HCT116 (cell line): ENCODE measurements around the gene KLK12. TPM values are rescaled to one million over a fixed set of nuclear protein-coding genes. Genes with fewer than 3 reads are reported as not detected.

Experiments used
- ATAC-seq: fragments of 200-7000 bp; cut with Tn5 transposase; 2 replicates; pipeline ENCODE4 v1.9.1; 2020; ENCODE audit warnings: mild to moderate bottlenecking, moderate library complexity
- BruUV-seq: library from RNA; stranded (reverse); fragments of 400-500 nt; replicated peaks from 2 replicates; lab custom pipeline; 2021; lab: Mats Ljungman, UMichigan
- CTCF ChIA-PET: fragments of 300-600 bp; sonication (Branson Sonifier 250); formaldehyde crosslinking; loops from one replicate; lab custom pipeline; 2021; ENCODE audit warnings: antibody characterized with exemption; lab: Charles Lee
- POLR2A ChIA-PET: fragments of 300-600, 350-600 bp; sonication (Branson Sonifier 250); formaldehyde crosslinking; loops from one replicate; lab custom pipeline; 2021; ENCODE audit warnings: antibody characterized with exemption; lab: Charles Lee
- RAD21 ChIA-PET, 2 experiments: fragments of 300-600 bp; sonication (Branson Sonifier 250); formaldehyde crosslinking; loops; one replicate each; lab custom pipeline; 2023; ENCODE audit warnings: low total read pairs in 2 of 2; ENCODE audit not compliant: uncharacterized antibody in 2 of 2, unreplicated experiment in 2 of 2, low non-redundant PET in 1 of 2; lab: Charles Lee
- DNase-seq: peaks from one replicate; pipeline ENCODE4 v3.0.0-alpha.2; 2010; ENCODE audit warnings: low read depth, low spot score
- H2AFZ ChIP-seq: fragments of 200-600 bp; shearing (Covaris generic), sonication (generic); 2 replicates; pipeline ENCODE4 v1.6.1; 2017; ENCODE audit warnings: low read depth, mixed run types, mixed read lengths, antibody characterized with exemption, low read length; ENCODE audit not compliant: poor library complexity, severe bottlenecking
- H3K27ac ChIP-seq: 2 replicates; pipeline ENCODE4 v1.5.1; 2012; ENCODE audit warnings: low read depth, low read length
- H3K27me3 ChIP-seq: fragments of 200-600 bp; sonication (generic); 2 replicates; pipeline ENCODE4 v1.6.1; 2016; ENCODE audit warnings: mixed run types, low read length, mixed read lengths; ENCODE audit not compliant: insufficient read depth
- H3K36me3 ChIP-seq, 2 experiments: fragments of 200-500 bp in 1 of 2; fragments of 200-600 bp in 1 of 2; sonication (Bioruptor generic) in 1 of 2; sonication (generic) in 1 of 2; 2 replicates each; pipeline versions ENCODE4 v1.5.1 to v1.6.1; 2014 to 2016; ENCODE audit warnings: low read length in 2 of 2, inconsistent platforms in 1 of 2, mixed read lengths in 1 of 2, mixed run types in 1 of 2; ENCODE audit not compliant: insufficient read depth in 2 of 2, control insufficient read depth in 1 of 2
- H3K4me1 ChIP-seq, 2 experiments: fragments of 200-600 bp in 1 of 2; sonication (generic) in 1 of 2; 2 replicates each; pipeline versions ENCODE4 v1.5.1 to v1.6.1; 2012 to 2017; ENCODE audit warnings: low read length in 2 of 2, inconsistent platforms in 1 of 2, mild to moderate bottlenecking in 1 of 2, mixed read lengths in 1 of 2, mixed run types in 1 of 2, moderate library complexity in 1 of 2; ENCODE audit not compliant: insufficient read depth in 2 of 2, control insufficient read depth in 1 of 2
- H3K4me2 ChIP-seq: fragments of 200-600 bp; sonication (generic); 2 replicates; pipeline ENCODE4 v1.6.1; 2017; ENCODE audit warnings: mixed run types, low read length, mixed read lengths
- H3K4me3 ChIP-seq, 2 experiments: fragments of 200-600 bp in 1 of 2; sonication (generic) in 1 of 2; replicated peaks in 1 of 2; 2 replicates each; pipeline ENCODE4 v1.5.1; 2011 to 2016; ENCODE audit warnings: low read length in 2 of 2, control low read depth in 1 of 2, low read depth in 1 of 2, mild to moderate bottlenecking in 1 of 2, mixed read lengths in 1 of 2, mixed run types in 1 of 2
- H3K79me2 ChIP-seq: fragments of 200-600 bp; sonication (generic); 2 replicates; pipeline ENCODE4 v1.6.1; 2017; ENCODE audit warnings: mild to moderate bottlenecking, mixed run types, low read length, moderate library complexity, mixed read lengths; ENCODE audit not compliant: insufficient read depth
- H3K9ac ChIP-seq: fragments of 200-600 bp; sonication (generic); 2 replicates; pipeline ENCODE4 v1.6.1; 2016; ENCODE audit warnings: low read length, mixed read lengths
- H3K9me2 ChIP-seq: fragments of 200-600 bp; sonication (generic), shearing (Covaris generic); 2 replicates; pipeline ENCODE4 v1.6.1; 2017; ENCODE audit warnings: mixed run types, mild to moderate bottlenecking, moderate library complexity; ENCODE audit not compliant: insufficient read depth
- H3K9me3 ChIP-seq, 2 experiments: fragments of 200-500 bp in 1 of 2; fragments of 200-600 bp in 1 of 2; sonication (Bioruptor generic) in 1 of 2; sonication (generic) in 1 of 2; 2 replicates each; pipeline ENCODE4 v1.6.1; 2014 to 2017; ENCODE audit warnings: low read length in 2 of 2, mixed read lengths in 2 of 2, inconsistent platforms in 1 of 2, low read depth in 1 of 2, mild to moderate bottlenecking in 1 of 2, mixed run types in 1 of 2, moderate library complexity in 1 of 2; ENCODE audit not compliant: control insufficient read depth in 1 of 2, insufficient read depth in 1 of 2
- H4K20me1 ChIP-seq: fragments of 200-600 bp; sonication (generic), shearing (Covaris generic); 2 replicates; pipeline ENCODE4 v1.6.1; 2017; ENCODE audit warnings: mixed run types, mild to moderate bottlenecking, moderate library complexity; ENCODE audit not compliant: insufficient read depth
- EGR1 ChIP-seq: IDR thresholded peaks from 2 replicates; pipeline ENCODE4 v1.6.1; 2012; ENCODE audit warnings: low read depth
- ELF1 ChIP-seq: IDR thresholded peaks from 2 replicates; pipeline ENCODE4 v1.6.1; 2012; ENCODE audit warnings: low read depth, borderline replicate concordance
- EZH2 ChIP-seq: fragments of 200-600 bp; sonication (generic); IDR thresholded peaks from 2 replicates; pipeline ENCODE4 v1.6.1; 2017; ENCODE audit warnings: antibody characterized with exemption, mixed run types
- FOSL1 ChIP-seq: IDR thresholded peaks from 2 replicates; pipeline ENCODE4 v1.6.1; 2012; ENCODE audit warnings: low read depth
- POLR2A ChIP-seq: IDR thresholded peaks from 2 replicates; pipeline ENCODE4 v1.7.0; 2011; ENCODE audit warnings: borderline replicate concordance; ENCODE audit not compliant: insufficient read depth, insufficient read length; ENCODE audit errors: extremely low read depth
- POLR2AphosphoS5 ChIP-seq: IDR thresholded peaks from 2 replicates; pipeline ENCODE4 v1.6.1; 2011; ENCODE audit warnings: mild to moderate bottlenecking, low read depth, low read length, moderate library complexity
- SIN3A ChIP-seq: IDR thresholded peaks from 2 replicates; pipeline ENCODE4 v1.6.1; 2012; ENCODE audit warnings: low read depth
- SP1 ChIP-seq: IDR thresholded peaks from 2 replicates; pipeline ENCODE4 v1.6.1; 2012; ENCODE audit warnings: low read depth
- SRF ChIP-seq: IDR thresholded peaks from 2 replicates; pipeline ENCODE4 v1.6.1; 2012; ENCODE audit warnings: low read depth
- TCF7L2 ChIP-seq: IDR thresholded peaks from 2 replicates; pipeline ENCODE4 v1.7.0; 2011; ENCODE audit warnings: borderline replicate concordance, inconsistent platforms; ENCODE audit not compliant: insufficient read depth, insufficient read length; ENCODE audit errors: extremely low read depth
- YY1 ChIP-seq: IDR thresholded peaks from 2 replicates; pipeline ENCODE4 v1.6.1; 2011; ENCODE audit warnings: low read length, low read depth, moderate library complexity, mild to moderate bottlenecking; ENCODE audit not compliant: insufficient replicate concordance; ENCODE audit errors: extremely low read depth
- ZFX ChIP-seq: fragments of 450-650 bp; IDR thresholded peaks from 2 replicates; pipeline ENCODE4 v1.6.1; 2017
- ZNF274 ChIP-seq: fragments of 200-500 bp; sonication (Bioruptor generic); IDR thresholded peaks from 2 replicates; pipeline ENCODE4 v1.6.1; 2014; ENCODE audit warnings: mild to moderate bottlenecking, low read depth, low read length, inconsistent platforms
- intact Hi-C: fragments of 100-400 bp; cut with micrococcal nuclease; formaldehyde crosslinking; loops from 2 replicates; pipeline ENCODE4 v1.10.0; 2022
- total RNA-seq: library from RNA; stranded (reverse); gene quantifications from one replicate; pipeline ENCODE4 v1.2.1, GENCODE V29; 2021; ENCODE audit not compliant: unreplicated experiment
- TF ChIP-seq, protein P1 (sequence below): IDR thresholded peaks from 2 replicates; pipeline ENCODE4 v1.6.1; 2011; ENCODE audit warnings: mild to moderate bottlenecking, low read length, moderate library complexity; ENCODE audit not compliant: insufficient replicate concordance; ENCODE audit errors: extremely low read depth
- TF ChIP-seq, protein P2 (sequence below): IDR thresholded peaks from 2 replicates; pipeline ENCODE4 v1.6.1; 2012
- TF ChIP-seq, protein P3 (sequence below): IDR thresholded peaks from 2 replicates; pipeline ENCODE4 v1.6.1; 2012

KLK12 gene
- total RNA-seq, 1 experiment from 2014 or later = not detected

GRCh38 chr19:51066393-51067186 is 31.8 kb upstream of the KLK12 start:
- Histone ChIP-seq H3K9me3 (no peaks in the 10 kb centered on the region), H3K4me2 (no peak overlapping the region), H3K27me3 (no peaks in the 10 kb centered on the region), H3K79me2 (no peaks in the 10 kb centered on the region), H3K4me1 (peaks cover 9 to 28% of the 10 kb centered on the region in 2 experiments), H3K9me2 (no peaks in the 10 kb centered on the region), H3K36me3 (no peaks in the 10 kb centered on the region), H3K9ac (no peak overlapping the region), H4K20me1 (no peaks in the 10 kb centered on the region), H2AFZ (no peak overlapping the region), H3K27ac (no peak overlapping the region), H3K4me3 (no peak overlapping the region)
- BruUV-seq = no TSS peak
- ChIA-PET POLR2A (no interaction called here), CTCF (no interaction called here), RAD21 (no interaction called here)
- ATAC-seq (no peak), DNase-seq (no peak)
- TF ChIP-seq SRF (no peak), SIN3A (no peak), SP1 (no peak), POLR2A (no peak), ZNF274 (no peak), ZFX (no peak), YY1 (no peak), POLR2AphosphoS5 (no peak), EGR1 (no peak), ELF1 (no peak), EZH2 (no peak), TCF7L2 (no peak), FOSL1 (no peak)
- TF ChIP-seq, protein P1, sequence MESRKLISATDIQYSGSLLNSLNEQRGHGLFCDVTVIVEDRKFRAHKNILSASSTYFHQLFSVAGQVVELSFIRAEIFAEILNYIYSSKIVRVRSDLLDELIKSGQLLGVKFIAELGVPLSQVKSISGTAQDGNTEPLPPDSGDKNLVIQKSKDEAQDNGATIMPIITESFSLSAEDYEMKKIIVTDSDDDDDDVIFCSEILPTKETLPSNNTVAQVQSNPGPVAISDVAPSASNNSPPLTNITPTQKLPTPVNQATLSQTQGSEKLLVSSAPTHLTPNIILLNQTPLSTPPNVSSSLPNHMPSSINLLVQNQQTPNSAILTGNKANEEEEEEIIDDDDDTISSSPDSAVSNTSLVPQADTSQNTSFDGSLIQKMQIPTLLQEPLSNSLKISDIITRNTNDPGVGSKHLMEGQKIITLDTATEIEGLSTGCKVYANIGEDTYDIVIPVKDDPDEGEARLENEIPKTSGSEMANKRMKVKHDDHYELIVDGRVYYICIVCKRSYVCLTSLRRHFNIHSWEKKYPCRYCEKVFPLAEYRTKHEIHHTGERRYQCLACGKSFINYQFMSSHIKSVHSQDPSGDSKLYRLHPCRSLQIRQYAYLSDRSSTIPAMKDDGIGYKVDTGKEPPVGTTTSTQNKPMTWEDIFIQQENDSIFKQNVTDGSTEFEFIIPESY = no peak
- TF ChIP-seq, protein P2, sequence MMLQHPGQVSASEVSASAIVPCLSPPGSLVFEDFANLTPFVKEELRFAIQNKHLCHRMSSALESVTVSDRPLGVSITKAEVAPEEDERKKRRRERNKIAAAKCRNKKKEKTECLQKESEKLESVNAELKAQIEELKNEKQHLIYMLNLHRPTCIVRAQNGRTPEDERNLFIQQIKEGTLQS = no peak
- TF ChIP-seq, protein P3, sequence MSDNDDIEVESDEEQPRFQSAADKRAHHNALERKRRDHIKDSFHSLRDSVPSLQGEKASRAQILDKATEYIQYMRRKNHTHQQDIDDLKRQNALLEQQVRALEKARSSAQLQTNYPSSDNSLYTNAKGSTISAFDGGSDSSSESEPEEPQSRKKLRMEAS = no peak
- intact Hi-C loops = no loop called here
